Bronchial epithelial cell (primary cell): ENCODE data around the gene KCND2. TPM values are rescaled to one million over a fixed set of nuclear protein-coding genes. Genes with fewer than 3 reads are reported as not detected.

ENCODE experiments used
- DNase-seq: peaks from one replicate; pipeline ENCODE4 v3.0.0-alpha.2; 2010; ENCODE audit warnings: low read depth
- FAIRE-seq: peaks from 2 replicates; lab custom pipeline; 2011; peaks lifted over from hg19 to GRCh38; lab: Jason Lieb, UNC
- H3K27me3 ChIP-seq: 2 replicates; pipeline ENCODE4 v1.5.1; 2011; ENCODE audit warnings: low read length; ENCODE audit not compliant: control insufficient read depth, insufficient read depth
- H3K36me3 ChIP-seq: 2 replicates; pipeline ENCODE4 v1.5.1; 2011; ENCODE audit warnings: low read length; ENCODE audit not compliant: control insufficient read depth, insufficient read depth
- H3K4me3 ChIP-seq: 2 replicates; pipeline ENCODE4 v1.5.1; 2011; ENCODE audit warnings: mild to moderate bottlenecking, low read depth, low read length, control low read depth
- CTCF ChIP-seq: IDR thresholded peaks from 2 replicates; pipeline ENCODE4 v1.5.1; 2011; ENCODE audit warnings: mild to moderate bottlenecking, moderate library complexity, low read length, control low read depth, inconsistent platforms; ENCODE audit not compliant: insufficient read depth, severe bottlenecking
- total RNA-seq: library from RNA; depleted of rRNA; stranded (reverse); fragments of >200 nt; gene quantifications from 2 replicates; pipeline ENCODE4 v1.2.1, GENCODE V29; 2014

The KCND2 gene
- total RNA-seq, 1 donor from 2014 or later: under 0.01 TPM

DNA sequence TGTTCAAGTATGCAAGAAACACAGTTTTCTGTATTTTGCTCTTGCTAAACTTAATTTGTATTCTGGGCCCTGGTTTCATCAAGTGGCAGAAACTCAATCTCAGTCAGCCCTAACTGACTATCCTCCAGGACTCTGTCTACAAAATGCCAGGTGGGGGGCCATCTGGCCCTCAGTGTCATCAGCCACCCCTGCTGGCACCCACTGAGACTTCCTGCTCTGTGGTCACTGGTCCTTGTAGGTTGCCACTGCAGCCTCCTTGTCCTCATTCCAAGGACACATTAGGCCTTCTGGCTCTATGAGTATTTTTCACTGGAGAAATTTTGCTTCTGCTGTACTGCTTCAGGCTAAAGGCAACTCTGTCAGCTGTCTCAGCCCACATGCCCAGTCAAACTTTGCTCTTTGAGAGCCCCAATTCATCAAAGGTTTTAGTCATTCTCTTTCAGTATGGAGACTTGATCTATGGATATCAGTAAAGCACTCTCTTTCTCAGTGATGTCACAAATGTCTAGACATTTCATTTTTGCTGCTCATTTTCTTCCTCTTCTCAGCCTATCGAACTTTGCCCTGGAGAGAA is 163.6 kb downstream of the KCND2 start:
- no peak for TF ChIP-seq CTCF
- no peak for FAIRE-seq
- DNase-seq: no peak
- Histone ChIP-seq H3K27me3 (no peaks in the 10 kb centered on the region), H3K36me3 (no peaks in the 10 kb centered on the region), H3K4me3 (no peak overlapping the region)

DNA sequence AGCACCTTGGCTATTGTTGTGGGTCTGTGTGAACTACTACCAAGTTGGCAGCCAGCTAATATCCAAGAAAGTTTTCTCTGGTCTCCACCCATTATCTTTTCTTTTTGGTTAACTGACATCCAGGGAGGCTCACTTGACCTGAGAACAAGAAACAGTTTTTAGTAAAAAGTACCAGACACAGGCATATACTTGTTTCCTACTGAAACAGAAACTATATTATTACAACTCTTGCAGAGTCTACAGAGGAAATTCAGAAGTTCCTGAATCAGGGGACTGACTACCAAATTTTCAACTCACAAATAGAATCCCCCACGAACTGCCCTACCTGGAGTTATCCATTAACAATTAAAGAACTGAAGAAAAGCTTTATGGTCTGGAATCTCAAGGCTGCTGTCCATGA is 168.9 kb downstream of the KCND2 start:
- no peak for FAIRE-seq
- no peaks in the 10 kb centered on the region for H3K27me3 ChIP-seq
- H3K36me3 ChIP-seq: no peaks in the 10 kb centered on the region
- no peak overlapping the region for H3K4me3 ChIP-seq
- no peak for DNase-seq
- no peak for TF ChIP-seq CTCF

- no peak for TF ChIP-seq CTCF
- FAIRE-seq: no peak
- H3K36me3 ChIP-seq: no peaks in the 10 kb centered on the region
- no peaks in the 10 kb centered on the region for H3K27me3 ChIP-seq
- H3K4me3 ChIP-seq: no peak overlapping the region
- DNase-seq: peak; percentile 12
Measured at GRCh38 chr7:120442838-120443237, 169.9 kb downstream of the KCND2 start.

GRCh38 chr7:120444650-120445049 is 171.7 kb downstream of the KCND2 start:
- no peak for TF ChIP-seq CTCF
- Histone ChIP-seq H3K36me3 (no peaks in the 10 kb centered on the region), H3K4me3 (no peak overlapping the region), H3K27me3 (no peaks in the 10 kb centered on the region)
- DNase-seq (no peak), FAIRE-seq (no peak)

- DNase-seq (peak; percentile 63), FAIRE-seq (no peak)
- Histone ChIP-seq H3K36me3 (no peaks in the 10 kb centered on the region), H3K27me3 (no peaks in the 10 kb centered on the region), H3K4me3 (no peak overlapping the region)
- no peak for TF ChIP-seq CTCF
Measured at GRCh38 chr7:120445276-120445675, 172.3 kb downstream of the KCND2 start.

GRCh38 chr7:120452665-120453064 is 179.7 kb downstream of the KCND2 start:
- H3K4me3 ChIP-seq: no peak overlapping the region
- no peak for TF ChIP-seq CTCF
- no peaks in the 10 kb centered on the region for H3K36me3 ChIP-seq
- no peak for FAIRE-seq
- DNase-seq: no peak
- H3K27me3 ChIP-seq: no peaks in the 10 kb centered on the region
